LNCAP (cell line): Measurements from ENCODE around the gene CCDC184.

Source experiments
- TF ChIP-seq, protein P1 (sequence below): fragments of 450-650 bp; IDR thresholded peaks from 2 replicates; pipeline ENCODE4 v1.5.1; 2017; ENCODE audit warnings: mild to moderate bottlenecking

CCDC184 gene

DNA sequence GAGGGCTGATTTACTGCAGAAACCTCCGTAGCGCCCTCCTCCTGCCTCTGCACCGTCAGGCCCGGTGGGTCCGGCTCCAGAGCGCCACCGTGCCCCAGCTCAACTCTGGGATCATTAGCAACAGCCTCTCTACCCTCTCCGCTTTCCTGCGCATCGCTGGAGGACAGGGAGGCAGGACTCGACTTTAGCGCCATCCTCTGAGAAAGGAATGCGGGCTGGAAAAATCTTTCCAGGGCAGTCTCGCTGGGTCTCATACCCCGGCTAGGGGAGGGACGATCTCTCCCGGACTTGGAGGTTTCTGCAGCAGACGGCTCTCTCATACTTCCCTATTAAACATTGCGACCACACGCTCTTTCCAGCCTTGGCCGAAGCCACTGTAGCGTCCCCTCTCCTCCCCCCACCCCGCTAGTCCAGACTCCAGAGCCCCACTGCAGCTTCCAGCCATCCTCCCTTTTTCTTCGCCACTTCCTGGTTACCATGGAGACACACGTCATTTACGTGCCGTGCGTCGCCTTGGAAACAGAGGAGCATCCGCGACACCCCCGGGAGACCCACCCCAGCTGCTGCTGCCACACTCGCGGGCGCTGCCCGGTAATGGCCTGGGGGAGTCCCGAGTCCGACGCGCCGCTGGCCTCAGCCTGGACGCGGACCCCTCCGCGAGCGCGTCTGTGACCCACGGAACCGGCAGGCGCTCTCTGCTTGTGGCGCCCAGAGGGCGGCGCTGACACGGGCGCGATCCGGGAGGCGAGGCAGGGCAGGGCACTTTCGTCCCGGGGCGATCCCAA is at the start of gene CCDC184:
CCDC184 (plus strand) TSS at position 554 of the 785 bp plus-strand sequence. CDS start 479 bp downstream, outside the sequence.
- TF ChIP-seq, protein P1, sequence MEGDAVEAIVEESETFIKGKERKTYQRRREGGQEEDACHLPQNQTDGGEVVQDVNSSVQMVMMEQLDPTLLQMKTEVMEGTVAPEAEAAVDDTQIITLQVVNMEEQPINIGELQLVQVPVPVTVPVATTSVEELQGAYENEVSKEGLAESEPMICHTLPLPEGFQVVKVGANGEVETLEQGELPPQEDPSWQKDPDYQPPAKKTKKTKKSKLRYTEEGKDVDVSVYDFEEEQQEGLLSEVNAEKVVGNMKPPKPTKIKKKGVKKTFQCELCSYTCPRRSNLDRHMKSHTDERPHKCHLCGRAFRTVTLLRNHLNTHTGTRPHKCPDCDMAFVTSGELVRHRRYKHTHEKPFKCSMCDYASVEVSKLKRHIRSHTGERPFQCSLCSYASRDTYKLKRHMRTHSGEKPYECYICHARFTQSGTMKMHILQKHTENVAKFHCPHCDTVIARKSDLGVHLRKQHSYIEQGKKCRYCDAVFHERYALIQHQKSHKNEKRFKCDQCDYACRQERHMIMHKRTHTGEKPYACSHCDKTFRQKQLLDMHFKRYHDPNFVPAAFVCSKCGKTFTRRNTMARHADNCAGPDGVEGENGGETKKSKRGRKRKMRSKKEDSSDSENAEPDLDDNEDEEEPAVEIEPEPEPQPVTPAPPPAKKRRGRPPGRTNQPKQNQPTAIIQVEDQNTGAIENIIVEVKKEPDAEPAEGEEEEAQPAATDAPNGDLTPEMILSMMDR, result peak; percentile 53

DNA sequence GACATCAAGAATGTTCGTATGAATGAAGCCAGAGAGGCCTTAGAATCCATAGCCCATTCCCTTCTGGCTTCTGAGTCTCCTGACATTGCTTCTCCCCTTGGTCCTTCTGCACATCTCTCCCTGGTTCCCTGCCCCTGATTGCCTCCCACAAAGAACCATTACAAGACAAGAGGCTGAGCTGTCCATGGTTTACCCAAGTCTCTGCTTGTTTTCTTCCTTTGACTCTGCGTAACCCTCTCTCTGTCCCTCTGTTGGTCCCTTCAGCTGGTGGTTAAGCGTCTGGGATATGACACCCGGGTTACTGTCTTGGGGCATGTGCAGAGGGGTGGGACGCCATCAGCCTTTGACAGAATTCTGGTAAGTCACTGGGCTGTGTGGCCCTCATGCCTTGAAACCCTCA is 48.4 kb upstream of the CCDC184 start:
- TF ChIP-seq, protein P1, result no peak

DNA sequence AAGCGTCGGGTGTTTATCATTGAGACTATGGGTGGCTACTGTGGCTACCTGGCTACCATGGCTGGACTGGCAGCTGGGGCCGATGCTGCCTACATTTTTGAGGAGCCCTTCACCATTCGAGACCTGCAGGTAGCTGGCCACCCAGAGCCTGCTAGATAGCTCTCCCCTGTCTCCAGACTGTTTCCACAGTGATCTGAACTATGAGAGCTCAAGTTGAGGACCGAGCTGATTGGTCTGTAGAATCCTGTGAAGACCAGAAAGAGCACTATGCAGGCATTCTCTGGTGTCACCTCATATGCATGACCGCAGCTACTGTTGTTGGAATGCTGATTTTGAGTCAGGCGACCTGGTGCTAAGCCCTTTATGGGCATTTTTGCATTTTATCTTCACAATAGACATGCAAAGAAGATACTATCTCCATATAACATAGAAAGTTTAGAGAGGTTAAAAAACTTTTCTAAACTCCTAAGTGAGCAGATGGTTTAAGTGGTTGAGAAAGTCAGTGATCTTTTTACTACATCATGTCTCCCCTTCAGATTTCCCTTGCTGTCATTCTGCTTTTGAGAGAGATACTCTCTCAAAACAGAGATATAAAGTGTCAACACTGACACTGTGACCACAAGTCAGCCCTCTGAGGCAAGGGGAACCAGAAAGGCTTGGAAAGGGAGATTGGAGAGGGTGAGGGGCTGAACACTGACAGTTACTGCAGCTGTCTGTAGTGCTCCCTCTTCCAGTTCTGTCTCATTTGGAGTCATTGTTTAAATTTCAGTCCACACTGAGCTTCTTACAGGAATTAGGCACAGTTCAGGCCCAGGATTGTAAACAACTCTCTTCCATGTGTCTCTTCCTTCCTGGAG is 40.4 kb upstream of the CCDC184 start:
- TF ChIP-seq, protein P1, result no peak

- TF ChIP-seq, protein P1, result no peak
Observed at GRCh38 chr12:48143898-48144297, 39.5 kb upstream of the CCDC184 start.

- TF ChIP-seq, protein P1, result no peak
Observed at GRCh38 chr12:48145981-48146380, 37.5 kb upstream of the CCDC184 start.

GRCh38 chr12:48151103-48151771 is 32.2 kb upstream of the CCDC184 start:
- TF ChIP-seq, protein P1, result no peak

DNA sequence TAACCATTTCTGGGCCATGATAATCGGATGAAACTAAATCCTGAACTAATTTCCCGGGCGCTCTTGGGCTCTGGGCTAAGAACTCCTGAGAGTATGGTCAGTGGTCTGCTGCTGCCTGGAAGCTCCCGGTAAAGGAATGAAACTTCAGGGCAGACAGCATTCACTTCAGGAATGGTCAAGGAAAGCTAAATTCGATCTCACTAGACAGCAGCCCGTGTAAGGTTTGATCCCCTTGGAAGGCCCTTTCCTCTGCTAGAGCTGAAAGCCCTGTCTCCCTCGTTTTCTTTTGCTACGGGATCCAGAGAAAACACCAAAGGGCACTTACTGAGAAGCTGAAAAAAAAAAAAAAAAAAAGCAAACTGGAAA is 26.8 kb upstream of the CCDC184 start:
- TF ChIP-seq, protein P1, result no peak
